SK-N-MC (cell line): ENCODE results near the gene MTHFR.

Experiments used
- DNase-seq: peaks from one replicate; pipeline ENCODE4 v3.0.0-alpha.2; 2011; ENCODE audit warnings: low read depth, low spot score
- H3K27ac ChIP-seq: fragments of 200-600 bp; sonication (generic); 2 replicates; pipeline ENCODE4 v1.5.1; 2016; ENCODE audit warnings: mixed run types
- H3K36me3 ChIP-seq: fragments of 200-600 bp; sonication (generic); 2 replicates; pipeline ENCODE4 v1.6.1; 2017; ENCODE audit warnings: antibody characterized with exemption, low read length, mixed read lengths; ENCODE audit not compliant: insufficient read depth
- H3K4me3 ChIP-seq: fragments of 200-600 bp; sonication (generic); 2 replicates; pipeline ENCODE4 v1.5.1; 2016
- H3K9ac ChIP-seq: fragments of 200-600 bp; sonication (generic); 2 replicates; pipeline ENCODE4 v1.8.0; 2017; ENCODE audit warnings: mixed run types, mixed read lengths; ENCODE audit not compliant: insufficient read length
- H3K9me3 ChIP-seq: fragments of 200-600 bp; sonication (generic); 2 replicates; pipeline ENCODE4 v1.6.1; 2017; ENCODE audit warnings: low read depth, mild to moderate bottlenecking, antibody characterized with exemption, low read length, moderate library complexity, mixed read lengths
- EZH2 ChIP-seq: fragments of 200-600 bp; sonication (generic); IDR thresholded peaks from one replicate; pipeline ENCODE4 v1.6.1; 2017; ENCODE audit warnings: antibody characterized with exemption
- FOXP2 ChIP-seq: optimal IDR thresholded peaks from 2 replicates; pipeline ENCODE3; 2011; ENCODE audit warnings: mild to moderate bottlenecking, moderate library complexity; ENCODE audit not compliant: insufficient read depth; ENCODE audit errors: extremely low read length, control extremely low read depth
- POLR2AphosphoS5 ChIP-seq: IDR thresholded peaks from 2 replicates; pipeline ENCODE4 v1.6.1; 2012; ENCODE audit warnings: mild to moderate bottlenecking, low read depth, low read length, borderline replicate concordance

MTHFR gene

GRCh38 chr1:11788549-11789053 lies 17.2 kb downstream of the MTHFR start:
- no peaks in the 10 kb centered on the region for H3K9me3 ChIP-seq
- H3K4me3 ChIP-seq: no peak overlapping the region
- TF ChIP-seq EZH2 (no peak), POLR2AphosphoS5 (no peak), FOXP2 (no peak)
- no peaks in the 10 kb centered on the region for H3K36me3 ChIP-seq
- no peak for DNase-seq
- H3K9ac ChIP-seq: no peak overlapping the region
- H3K27ac ChIP-seq: no peak overlapping the region

GRCh38 chr1:11787804-11788436 lies 17.8 kb downstream of the MTHFR start:
- H3K9ac ChIP-seq: no peak overlapping the region
- no peak overlapping the region for H3K27ac ChIP-seq
- H3K36me3 ChIP-seq: no peaks in the 10 kb centered on the region
- TF ChIP-seq EZH2 (no peak), POLR2AphosphoS5 (no peak), FOXP2 (no peak)
- no peak overlapping the region for H3K4me3 ChIP-seq
- no peak for DNase-seq
- H3K9me3 ChIP-seq: no peaks in the 10 kb centered on the region

- H3K27ac ChIP-seq: no peak overlapping the region
- H3K36me3 ChIP-seq: no peaks in the 10 kb centered on the region
- no peak overlapping the region for H3K9ac ChIP-seq
- no peaks in the 10 kb centered on the region for H3K9me3 ChIP-seq
- DNase-seq: no peak
- 0 out of 2 replicates have a peak, but pooled peaks have one; percentile 9 for TF ChIP-seq POLR2AphosphoS5
- no peak for TF ChIP-seq EZH2
- no peak for TF ChIP-seq FOXP2
- no peak overlapping the region for H3K4me3 ChIP-seq
These were observed 18.4 kb downstream of the MTHFR start for GRCh38 chr1:11787251-11787803.

GRCh38 chr1:11786168-11786567 lies 19.6 kb downstream of the MTHFR start:
- Histone ChIP-seq H3K9me3 (no peaks in the 10 kb centered on the region), H3K4me3 (no peak overlapping the region), H3K27ac (no peak overlapping the region), H3K9ac (no peak overlapping the region), H3K36me3 (no peaks in the 10 kb centered on the region)
- DNase-seq: no peak
- TF ChIP-seq POLR2AphosphoS5 (no peak), EZH2 (no peak), FOXP2 (no peak)

- no peaks in the 10 kb centered on the region for H3K36me3 ChIP-seq
- H3K9me3 ChIP-seq: no peaks in the 10 kb centered on the region
- TF ChIP-seq EZH2 (no peak), FOXP2 (no peak), POLR2AphosphoS5 (no peak)
- no peak overlapping the region for H3K9ac ChIP-seq
- H3K4me3 ChIP-seq: no peak overlapping the region
- H3K27ac ChIP-seq: no peak overlapping the region
- DNase-seq: no peak
These were observed 20.6 kb downstream of the MTHFR start for GRCh38 chr1:11784993-11785769.

DNA sequence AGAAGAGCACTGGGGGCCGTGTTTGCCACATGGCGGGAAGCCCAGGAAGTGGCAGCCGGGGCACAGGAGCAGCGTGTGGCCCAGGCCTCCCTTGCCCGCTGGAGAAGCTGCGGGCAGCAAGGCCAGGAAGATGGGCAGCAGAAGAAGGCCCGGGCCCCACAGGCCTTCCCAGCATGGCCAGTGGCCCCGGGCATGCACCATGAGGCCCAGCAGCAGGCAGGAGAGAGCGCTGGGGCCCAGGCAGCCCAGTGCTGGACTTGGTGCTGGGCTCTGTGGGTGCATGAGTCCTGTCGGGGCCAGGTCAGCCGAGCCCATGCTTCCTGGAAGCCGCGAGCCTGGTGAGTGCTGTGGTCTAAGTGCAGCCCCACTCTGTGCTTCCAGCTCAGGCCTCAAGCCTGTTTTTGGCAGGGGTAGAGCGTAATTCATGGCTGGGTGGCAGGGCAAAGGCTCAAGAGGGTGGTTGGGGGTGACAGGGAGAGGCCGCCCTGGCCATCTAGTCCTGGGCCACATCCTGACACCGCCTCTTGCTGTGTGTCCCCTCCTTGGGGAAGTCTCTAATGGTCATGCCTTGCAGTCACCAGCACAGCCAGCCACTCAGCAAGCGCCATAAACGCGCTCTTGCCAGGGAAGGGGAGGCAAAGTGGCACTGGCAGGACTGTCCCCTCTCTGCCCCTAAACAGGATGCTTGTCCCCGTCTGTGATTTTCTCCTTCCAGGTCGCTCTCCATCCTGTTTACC lies 21.3 kb downstream of the MTHFR start:
- Histone ChIP-seq H3K9ac (no peak overlapping the region), H3K27ac (no peak overlapping the region), H3K4me3 (no peak overlapping the region), H3K36me3 (no peaks in the 10 kb centered on the region), H3K9me3 (no peaks in the 10 kb centered on the region)
- no peak for DNase-seq
- TF ChIP-seq EZH2 (no peak), FOXP2 (no peak), POLR2AphosphoS5 (no peak)

GRCh38 chr1:11783556-11783955 lies 22.2 kb downstream of the MTHFR start:
- Histone ChIP-seq H3K27ac (no peak overlapping the region), H3K36me3 (no peaks in the 10 kb centered on the region), H3K9ac (no peak overlapping the region), H3K4me3 (no peak overlapping the region), H3K9me3 (no peaks in the 10 kb centered on the region)
- DNase-seq: no peak
- TF ChIP-seq FOXP2 (no peak), EZH2 (no peak), POLR2AphosphoS5 (no peak)

GRCh38 chr1:11782127-11782708 lies 23.5 kb downstream of the MTHFR start:
- no peak for TF ChIP-seq POLR2AphosphoS5
- no peak for TF ChIP-seq FOXP2

More at GRCh38 chr1:11782127-11782708, 23.5 kb downstream of the MTHFR start:
- H3K36me3 ChIP-seq: no peaks in the 10 kb centered on the region
- H3K4me3 ChIP-seq: no peak overlapping the region
- H3K9ac ChIP-seq: no peak overlapping the region
- DNase-seq: no peak
- H3K27ac ChIP-seq: no peak overlapping the region
- no peaks in the 10 kb centered on the region for H3K9me3 ChIP-seq
